ENCODE results near the gene GATB.

Gene GATB

DNA sequence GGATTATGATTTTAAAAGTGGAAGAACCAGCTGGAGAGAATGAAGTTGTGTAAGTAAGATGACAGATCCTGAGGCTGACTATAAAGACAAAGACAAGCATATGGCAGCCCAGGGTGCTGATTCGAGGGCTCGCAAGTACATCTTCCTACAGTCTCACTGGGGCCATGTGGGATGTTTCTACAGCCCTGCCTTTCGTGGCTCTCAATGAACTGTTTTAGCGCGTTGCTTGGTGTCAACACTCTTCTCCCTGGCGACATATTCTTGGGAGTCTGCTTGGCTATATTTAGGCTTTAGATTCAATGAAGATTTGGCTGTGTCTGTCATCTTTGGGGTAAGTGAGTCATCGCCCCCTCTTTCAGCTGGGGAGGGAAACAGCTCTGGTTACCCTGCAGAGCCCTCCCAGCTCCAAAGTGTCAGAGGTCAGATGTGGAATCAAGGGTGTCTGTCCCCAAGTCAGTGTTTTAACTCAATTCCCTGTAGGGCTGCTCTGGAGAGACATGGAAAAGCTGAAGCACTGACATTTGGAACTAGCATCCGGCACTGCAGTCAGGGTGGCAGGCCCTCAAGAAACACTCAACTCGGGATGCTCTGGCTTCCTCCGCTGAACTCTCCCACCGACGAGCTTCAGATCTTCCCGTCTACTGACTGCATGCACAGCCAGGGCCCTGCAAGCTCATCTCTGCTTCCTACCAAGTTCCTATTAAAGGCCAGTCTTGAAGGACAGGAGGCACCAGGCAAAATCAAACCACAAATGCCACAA, 65.7 kb downstream of the GATB start:
- TF ChIP-seq, protein P1, sequence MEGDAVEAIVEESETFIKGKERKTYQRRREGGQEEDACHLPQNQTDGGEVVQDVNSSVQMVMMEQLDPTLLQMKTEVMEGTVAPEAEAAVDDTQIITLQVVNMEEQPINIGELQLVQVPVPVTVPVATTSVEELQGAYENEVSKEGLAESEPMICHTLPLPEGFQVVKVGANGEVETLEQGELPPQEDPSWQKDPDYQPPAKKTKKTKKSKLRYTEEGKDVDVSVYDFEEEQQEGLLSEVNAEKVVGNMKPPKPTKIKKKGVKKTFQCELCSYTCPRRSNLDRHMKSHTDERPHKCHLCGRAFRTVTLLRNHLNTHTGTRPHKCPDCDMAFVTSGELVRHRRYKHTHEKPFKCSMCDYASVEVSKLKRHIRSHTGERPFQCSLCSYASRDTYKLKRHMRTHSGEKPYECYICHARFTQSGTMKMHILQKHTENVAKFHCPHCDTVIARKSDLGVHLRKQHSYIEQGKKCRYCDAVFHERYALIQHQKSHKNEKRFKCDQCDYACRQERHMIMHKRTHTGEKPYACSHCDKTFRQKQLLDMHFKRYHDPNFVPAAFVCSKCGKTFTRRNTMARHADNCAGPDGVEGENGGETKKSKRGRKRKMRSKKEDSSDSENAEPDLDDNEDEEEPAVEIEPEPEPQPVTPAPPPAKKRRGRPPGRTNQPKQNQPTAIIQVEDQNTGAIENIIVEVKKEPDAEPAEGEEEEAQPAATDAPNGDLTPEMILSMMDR (conservative IDR thresholded peaks at IDR 0.05): no peak
- no peak overlapping the region for H3K27ac ChIP-seq

DNA sequence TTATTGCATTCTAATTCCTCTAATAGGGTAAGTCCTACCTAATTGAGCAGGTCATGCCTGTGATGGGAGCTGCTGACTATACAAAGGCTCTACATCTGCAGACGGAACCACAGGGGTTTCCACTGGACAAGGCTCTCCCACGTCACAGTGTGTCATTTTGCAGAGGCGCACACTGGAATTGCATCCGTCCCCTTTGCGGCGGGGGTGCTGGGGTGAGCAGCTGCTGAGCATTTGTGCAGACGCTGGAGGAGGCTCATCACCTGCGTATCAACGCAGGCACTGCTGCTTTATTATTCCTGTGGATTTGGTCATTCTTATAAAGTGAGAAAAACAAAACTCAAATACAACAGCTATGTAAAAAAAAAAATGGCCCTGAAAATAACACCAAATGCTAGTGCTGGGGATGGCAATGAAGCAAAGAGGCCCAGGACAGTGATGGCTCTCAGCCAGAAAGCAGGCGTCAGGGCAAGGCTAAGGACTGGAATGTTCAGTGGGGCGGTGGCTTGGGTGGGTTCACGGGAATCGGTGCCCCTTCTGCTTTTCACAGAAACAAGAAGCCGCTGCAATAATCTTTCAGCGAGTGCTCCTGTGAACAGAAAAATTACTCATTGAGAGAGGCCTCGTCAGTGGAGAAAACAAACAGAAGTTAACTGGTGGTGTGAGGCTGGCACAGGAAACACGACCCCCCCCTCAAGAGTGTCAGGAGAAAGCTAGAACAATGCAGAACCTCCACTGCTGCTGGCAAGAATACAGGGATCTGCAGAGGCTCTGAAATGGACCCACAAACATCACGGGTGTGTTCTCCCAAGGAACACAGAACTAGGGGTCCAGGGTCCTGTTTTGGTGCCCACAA, 67.8 kb downstream of the GATB start:
- TF ChIP-seq, protein P1 (conservative IDR thresholded peaks at IDR 0.05): no peak
- no peak overlapping the region for H3K27ac ChIP-seq

DNA sequence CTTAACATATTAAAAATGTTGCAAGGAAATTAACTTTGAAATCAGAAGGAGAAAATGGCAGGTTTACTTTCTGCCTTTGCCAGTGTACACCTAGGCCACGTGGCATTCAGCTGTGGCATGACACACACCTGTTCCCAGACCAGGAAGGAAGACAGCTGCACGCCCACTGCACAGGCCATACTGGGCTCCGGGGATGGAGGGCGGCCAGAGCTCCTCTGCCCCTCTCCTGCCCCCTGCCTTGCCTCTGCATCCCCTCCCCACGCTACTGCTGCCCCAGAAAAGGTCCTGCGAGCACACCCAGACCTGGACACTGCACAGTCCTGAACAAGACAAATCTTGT, 68.4 kb downstream of the GATB start:
- TF ChIP-seq, protein P1 (conservative IDR thresholded peaks at IDR 0.05): no peak
- no peak overlapping the region for H3K27ac ChIP-seq

DNA sequence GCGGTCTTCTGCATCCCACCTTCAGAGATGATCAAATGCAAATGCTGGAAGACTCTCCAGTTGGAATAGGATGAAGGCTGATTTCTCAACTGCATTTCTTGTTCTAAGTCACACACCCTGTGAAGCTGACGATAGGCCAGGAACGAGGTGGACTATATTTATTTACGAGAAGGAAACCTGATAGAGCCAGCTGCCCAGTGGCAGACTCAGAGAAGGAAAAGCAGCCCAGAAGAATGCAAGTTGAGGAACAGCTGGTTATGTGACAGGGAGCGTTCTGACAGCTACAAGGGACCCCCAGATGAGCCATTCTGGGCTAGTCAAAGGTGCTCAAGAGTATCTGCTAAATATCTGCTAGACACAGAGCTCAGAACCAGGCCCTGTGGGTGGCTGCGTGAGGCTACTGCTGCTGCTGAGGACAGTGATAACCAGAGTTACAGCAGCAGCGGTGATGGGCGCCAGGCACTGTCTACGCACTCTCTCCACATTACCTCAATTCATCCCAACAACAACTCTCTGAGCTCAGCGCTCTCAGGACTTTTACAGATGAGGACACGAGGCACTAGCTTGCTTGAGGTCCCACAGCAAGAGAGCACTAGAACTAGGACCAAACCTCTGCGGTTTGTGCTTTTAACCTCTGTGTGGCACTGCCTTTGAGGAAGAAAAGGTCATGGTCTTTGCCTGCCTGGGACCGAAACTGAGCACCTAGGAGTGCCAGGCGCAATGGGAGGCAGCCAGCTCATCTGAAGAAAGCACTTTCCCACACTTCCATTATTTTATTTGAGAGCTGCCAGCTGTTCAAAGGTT, 69.0 kb downstream of the GATB start:
- H3K27ac ChIP-seq: no peak overlapping the region
- TF ChIP-seq, protein P1 (conservative IDR thresholded peaks at IDR 0.05): no peak

DNA sequence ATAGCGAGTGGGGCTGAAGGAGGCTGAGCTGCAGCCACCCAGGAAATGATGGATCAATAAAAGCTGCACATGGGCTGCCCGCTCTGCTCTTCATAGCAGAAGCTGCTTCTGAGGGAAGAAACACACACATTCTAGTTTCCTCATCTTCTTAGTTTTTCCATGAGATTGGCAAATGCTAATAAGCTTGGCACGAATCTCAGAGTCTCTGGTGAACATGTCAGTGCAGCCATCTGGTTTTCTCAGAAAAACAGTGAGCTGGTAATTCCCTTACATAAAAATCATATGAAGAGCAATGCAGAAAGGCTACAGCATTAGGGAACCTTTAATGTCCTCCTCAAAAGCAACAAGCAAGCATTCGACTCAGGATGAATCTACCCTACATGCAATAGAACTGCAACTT, 69.9 kb downstream of the GATB start:
- TF ChIP-seq, protein P1 (conservative IDR thresholded peaks at IDR 0.05): no peak
- H3K27ac ChIP-seq: no peak overlapping the region

DNA sequence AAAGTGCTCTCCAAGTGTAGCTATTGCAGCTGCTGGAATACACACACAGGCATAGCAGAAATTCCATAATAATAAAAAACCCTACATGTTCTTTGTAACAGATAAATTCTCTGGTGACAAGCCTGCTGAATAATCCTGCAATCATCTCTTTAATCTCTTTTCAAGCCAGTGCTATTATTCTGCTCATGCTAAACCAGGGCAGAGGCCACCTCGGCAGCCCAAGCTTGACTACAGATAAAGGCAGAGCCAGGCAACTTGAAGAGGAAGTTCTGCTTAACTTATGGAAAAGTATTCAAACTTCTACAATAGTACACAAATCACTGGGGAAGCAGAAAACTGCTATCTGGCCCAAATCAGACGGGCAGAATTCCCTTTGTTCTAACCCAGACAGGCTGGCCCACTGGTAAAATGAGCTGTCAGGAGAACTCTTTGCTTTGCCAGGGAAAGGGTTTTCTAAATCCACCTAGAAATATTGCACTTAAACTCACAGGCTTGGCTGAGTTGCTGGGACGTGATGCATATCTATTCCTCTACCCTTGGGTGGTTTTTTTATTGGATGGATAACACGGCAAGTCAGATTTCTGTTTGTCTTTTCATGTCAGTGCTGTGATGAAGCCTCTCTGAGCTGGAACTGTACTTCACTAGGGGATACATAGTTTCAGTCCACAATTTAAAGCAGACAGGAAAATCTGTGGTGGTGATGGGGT, 70.5 kb downstream of the GATB start:
- H3K27ac ChIP-seq: no peak overlapping the region

More for the DNA sequence above, 70.5 kb downstream of the GATB start:
- TF ChIP-seq, protein P1 (conservative IDR thresholded peaks at IDR 0.05): no peak
